Peyer's patch (tissue), 4 donors: ENCODE results near the gene CHID1. TPM values are rescaled to one million over a fixed set of nuclear protein-coding genes. Genes with fewer than 3 reads are reported as not detected.
A peak's percentile ranks its signal among the peaks of the same experiment; 100 is the strongest.

Experiments used
- DNase-seq, 3 donors: peaks; one replicate each; pipeline ENCODE4 v3.0.0-alpha.2; 2017 to 2019
- H3K27ac ChIP-seq, 4 donors: fragments of 200-600 bp; sonication (generic); one replicate each; pipeline ENCODE4 v1.5.1; 2016 to 2019
- H3K27me3 ChIP-seq, 2 donors: fragments of 200-600 bp; sonication (generic); one replicate each; pipeline ENCODE4 v1.5.1; 2019
- H3K36me3 ChIP-seq, 3 donors: fragments of 200-600 bp; sonication (generic); one replicate each; pipeline ENCODE4 v1.5.1; 2016 to 2019
- H3K4me1 ChIP-seq, 4 donors: fragments of 200-600 bp; sonication (generic); one replicate each; pipeline ENCODE4 v1.5.1; 2016 to 2019
- H3K4me3 ChIP-seq, 4 donors: fragments of 200-600 bp; sonication (generic); 1 replicate in 3 of 4; 2 replicates in 1 of 4; pipeline ENCODE4 v1.5.1; 2016 to 2019; ENCODE audit warnings: mild to moderate bottlenecking in 1 of 4
- H3K9me3 ChIP-seq, 4 donors: fragments of 200-600 bp; sonication (generic); one replicate each; pipeline ENCODE4 v1.5.1; 2016 to 2019; ENCODE audit warnings: mild to moderate bottlenecking in 1 of 4
- POLR2A ChIP-seq, 2 donors: fragments of 450-650 bp; IDR thresholded peaks; one replicate each; pipeline ENCODE4 v1.5.1; 2017; ENCODE audit warnings: antibody characterized with exemption in 2 of 2, mild to moderate bottlenecking in 2 of 2, moderate library complexity in 2 of 2
- total RNA-seq, 4 donors: library from RNA; depleted of rRNA; stranded (reverse); fragments of >200 nt; gene quantifications; one replicate each; pipeline ENCODE4 v1.1.0, GENCODE V29; 2016
- TF ChIP-seq, protein P1 (sequence below), 6 experiments: fragments of 450-650 bp in 4 of 6; fragments of 200-600 bp in 2 of 6; sonication (generic) in 1 of 6; IDR thresholded peaks; one replicate each; pipeline ENCODE4 v1.5.1; 2017 to 2019; ENCODE audit warnings: antibody characterized with exemption in 6 of 6, mild to moderate bottlenecking in 3 of 6, moderate library complexity in 1 of 6

The CHID1 gene
- total RNA-seq, 4 donors from 2014 or later = 50.6 to 72.6 (median 57.2) TPM

DNA sequence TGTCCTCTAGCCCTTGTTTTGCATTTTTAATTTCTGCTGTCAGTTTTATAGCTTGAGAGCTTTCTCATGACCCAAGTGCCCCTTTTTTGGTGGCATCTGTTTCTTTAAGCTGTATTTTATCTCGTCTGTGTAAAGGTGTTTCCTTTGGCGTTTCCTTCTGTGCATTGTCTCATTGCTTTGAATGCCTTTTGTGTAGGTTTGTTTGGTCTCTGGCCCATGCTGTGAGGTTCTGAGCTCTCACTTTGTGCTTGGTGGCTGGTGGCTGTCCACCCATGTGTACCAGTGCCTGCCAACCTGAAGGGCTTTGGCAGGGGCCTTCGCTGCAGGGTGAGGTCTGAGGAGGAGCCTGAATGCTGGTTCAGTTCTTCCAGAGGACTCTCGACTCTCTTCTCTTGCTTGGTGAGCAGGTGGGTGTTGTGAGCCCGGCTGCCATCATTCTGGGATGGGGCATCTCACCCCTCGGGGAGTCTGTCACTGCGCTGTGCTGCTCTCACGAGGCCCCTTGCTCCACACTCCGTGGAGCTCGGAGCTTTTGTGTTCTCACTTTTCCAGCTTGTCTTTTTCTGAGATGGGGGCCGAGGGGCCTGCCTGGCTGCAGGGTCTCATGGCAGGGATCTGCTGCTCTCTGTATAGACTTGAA, 30.0 kb upstream of the CHID1 start:
- Histone ChIP-seq H3K4me1 (peaks cover 0 to 26% (median 0%) of the 10 kb centered on the region in 4 donors), H3K27me3 (no peaks in the 10 kb centered on the region), H3K36me3 (peaks cover 0 to 14% (median 0%) of the 10 kb centered on the region in 3 donors), H3K27ac (no peak overlapping the region), H3K4me3 (no peak overlapping the region), H3K9me3 (no peaks in the 10 kb centered on the region)
- no peak for DNase-seq
- no peak for TF ChIP-seq POLR2A (IDR thresholded peaks at IDR 0.05)

DNA sequence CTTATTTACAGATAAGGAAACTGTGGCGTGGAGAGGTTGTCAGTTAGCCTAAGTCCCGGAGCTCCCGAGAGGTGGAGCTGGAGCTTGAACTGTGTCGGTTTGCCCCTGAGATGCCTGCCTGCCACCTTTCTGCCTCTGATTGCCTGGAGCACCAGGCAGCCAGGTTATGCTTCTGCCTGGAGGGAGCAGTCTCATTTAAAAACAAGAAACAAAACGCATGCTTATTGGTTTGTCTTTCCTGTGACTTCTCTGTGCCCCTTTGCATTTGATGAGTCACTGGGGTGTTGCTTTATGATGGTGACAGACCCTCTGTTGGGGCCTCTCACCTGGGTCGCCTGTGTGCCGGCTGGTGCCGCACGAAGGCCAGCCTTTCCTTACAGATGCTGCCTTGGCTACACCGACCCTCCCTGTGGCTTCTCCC, 27.2 kb upstream of the CHID1 start:
- Histone ChIP-seq H3K9me3 (no peaks in the 10 kb centered on the region), H3K4me1 (peaks cover 0 to 32% (median 0%) of the 10 kb centered on the region in 4 donors), H3K36me3 (no peaks in the 10 kb centered on the region), H3K27me3 (no peaks in the 10 kb centered on the region), H3K27ac (no peak overlapping the region), H3K4me3 (no peak overlapping the region)
- TF ChIP-seq POLR2A (IDR thresholded peaks at IDR 0.05) = no peak
- TF ChIP-seq, protein P1, sequence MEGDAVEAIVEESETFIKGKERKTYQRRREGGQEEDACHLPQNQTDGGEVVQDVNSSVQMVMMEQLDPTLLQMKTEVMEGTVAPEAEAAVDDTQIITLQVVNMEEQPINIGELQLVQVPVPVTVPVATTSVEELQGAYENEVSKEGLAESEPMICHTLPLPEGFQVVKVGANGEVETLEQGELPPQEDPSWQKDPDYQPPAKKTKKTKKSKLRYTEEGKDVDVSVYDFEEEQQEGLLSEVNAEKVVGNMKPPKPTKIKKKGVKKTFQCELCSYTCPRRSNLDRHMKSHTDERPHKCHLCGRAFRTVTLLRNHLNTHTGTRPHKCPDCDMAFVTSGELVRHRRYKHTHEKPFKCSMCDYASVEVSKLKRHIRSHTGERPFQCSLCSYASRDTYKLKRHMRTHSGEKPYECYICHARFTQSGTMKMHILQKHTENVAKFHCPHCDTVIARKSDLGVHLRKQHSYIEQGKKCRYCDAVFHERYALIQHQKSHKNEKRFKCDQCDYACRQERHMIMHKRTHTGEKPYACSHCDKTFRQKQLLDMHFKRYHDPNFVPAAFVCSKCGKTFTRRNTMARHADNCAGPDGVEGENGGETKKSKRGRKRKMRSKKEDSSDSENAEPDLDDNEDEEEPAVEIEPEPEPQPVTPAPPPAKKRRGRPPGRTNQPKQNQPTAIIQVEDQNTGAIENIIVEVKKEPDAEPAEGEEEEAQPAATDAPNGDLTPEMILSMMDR (IDR thresholded peaks at IDR 0.05) = no peak
- DNase-seq = no peak

DNA sequence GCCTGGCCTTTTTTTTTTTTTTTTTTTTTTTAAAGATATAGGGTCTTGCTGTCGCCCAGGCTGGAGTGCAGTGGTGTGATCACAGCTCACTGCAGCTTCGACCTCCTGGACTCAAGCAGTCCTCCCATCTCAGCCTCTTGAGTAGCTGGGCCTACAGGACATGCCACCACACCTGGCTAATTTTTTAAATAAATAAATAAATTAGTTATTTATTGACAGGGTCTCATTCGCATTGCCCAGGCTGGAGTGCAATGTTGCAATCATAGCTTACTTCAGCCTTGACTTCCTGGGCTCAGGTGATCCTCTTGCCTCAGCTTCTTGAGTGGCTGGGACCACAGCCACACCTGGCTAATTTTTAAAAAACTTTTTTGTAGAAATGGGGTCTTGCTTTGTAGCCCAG, 25.6 kb upstream of the CHID1 start:
- H3K9me3 ChIP-seq = no peaks in the 10 kb centered on the region
- H3K27me3 ChIP-seq = no peaks in the 10 kb centered on the region
- peaks cover 0 to 30% (median 0%) of the 10 kb centered on the region in 4 donors for H3K4me1 ChIP-seq
- H3K36me3 ChIP-seq = no peaks in the 10 kb centered on the region
- TF ChIP-seq POLR2A (IDR thresholded peaks at IDR 0.05) = no peak
- TF ChIP-seq, protein P1 (IDR thresholded peaks at IDR 0.05) = no peak
- no peak for DNase-seq
- H3K4me3 ChIP-seq = no peak overlapping the region
- H3K27ac ChIP-seq = peak overlapping the region in 1 of 4 donors; percentile 3

DNA sequence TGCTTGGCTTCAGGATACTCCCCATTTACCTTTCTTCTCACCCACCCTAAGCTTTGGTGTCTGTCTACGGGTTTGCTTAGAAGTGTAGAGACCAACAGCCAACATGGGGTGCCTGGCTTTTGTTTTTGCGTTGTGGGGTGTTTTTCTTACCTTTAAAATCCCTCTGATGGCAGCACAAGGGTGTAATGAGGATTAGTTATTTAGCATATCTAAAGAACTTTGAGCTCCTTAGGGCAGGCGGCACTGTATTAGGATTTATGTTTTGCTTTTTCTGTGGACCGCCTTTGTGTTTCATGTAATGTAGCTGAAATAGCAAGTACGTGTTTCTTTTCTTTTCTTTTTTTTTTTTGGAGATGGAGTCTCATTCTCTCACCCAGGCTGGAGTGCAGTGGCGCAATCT, 23.9 kb upstream of the CHID1 start:
- Histone ChIP-seq H3K9me3 (no peaks in the 10 kb centered on the region), H3K36me3 (no peaks in the 10 kb centered on the region), H3K27me3 (no peaks in the 10 kb centered on the region), H3K27ac (no peak overlapping the region), H3K4me3 (no peak overlapping the region), H3K4me1 (peaks cover 0 to 33% (median 0%) of the 10 kb centered on the region in 4 donors)
- no peak for DNase-seq
- TF ChIP-seq, protein P1 (IDR thresholded peaks at IDR 0.05) = no peak
- no peak for TF ChIP-seq POLR2A (IDR thresholded peaks at IDR 0.05)

DNA sequence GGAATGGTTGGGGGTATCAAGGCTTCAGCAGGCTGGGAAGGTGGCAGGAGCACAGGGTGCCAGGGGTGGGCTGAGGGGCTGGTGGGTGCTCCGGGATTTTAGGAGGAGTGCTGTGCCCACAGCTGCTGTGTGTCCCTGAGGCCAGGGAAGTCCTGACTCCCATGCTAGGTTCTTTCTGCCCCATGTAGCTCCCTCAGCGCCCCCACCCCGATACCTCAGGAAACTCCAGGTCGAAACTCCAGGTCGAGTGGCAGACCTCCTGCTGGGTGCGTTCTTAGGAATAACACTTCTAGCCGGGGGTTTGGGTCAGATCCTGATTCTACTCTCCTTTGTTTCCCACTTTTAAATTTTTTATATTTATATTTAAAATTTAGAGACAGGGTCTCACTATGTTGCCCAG, 23.3 kb upstream of the CHID1 start:
- H3K36me3 ChIP-seq = no peaks in the 10 kb centered on the region
- H3K4me1 ChIP-seq = peaks cover 0 to 39% (median 0%) of the 10 kb centered on the region in 4 donors
- H3K27ac ChIP-seq = peak overlapping the region in 2 of 4 donors; percentile 57 to 72
- DNase-seq = no peak
- TF ChIP-seq, protein P1 (IDR thresholded peaks at IDR 0.05) = no peak
- no peak for TF ChIP-seq POLR2A (IDR thresholded peaks at IDR 0.05)
- H3K9me3 ChIP-seq = no peaks in the 10 kb centered on the region
- H3K4me3 ChIP-seq = peak overlapping the region in 1 of 4 donors; percentile 8
- no peaks in the 10 kb centered on the region for H3K27me3 ChIP-seq

DNA sequence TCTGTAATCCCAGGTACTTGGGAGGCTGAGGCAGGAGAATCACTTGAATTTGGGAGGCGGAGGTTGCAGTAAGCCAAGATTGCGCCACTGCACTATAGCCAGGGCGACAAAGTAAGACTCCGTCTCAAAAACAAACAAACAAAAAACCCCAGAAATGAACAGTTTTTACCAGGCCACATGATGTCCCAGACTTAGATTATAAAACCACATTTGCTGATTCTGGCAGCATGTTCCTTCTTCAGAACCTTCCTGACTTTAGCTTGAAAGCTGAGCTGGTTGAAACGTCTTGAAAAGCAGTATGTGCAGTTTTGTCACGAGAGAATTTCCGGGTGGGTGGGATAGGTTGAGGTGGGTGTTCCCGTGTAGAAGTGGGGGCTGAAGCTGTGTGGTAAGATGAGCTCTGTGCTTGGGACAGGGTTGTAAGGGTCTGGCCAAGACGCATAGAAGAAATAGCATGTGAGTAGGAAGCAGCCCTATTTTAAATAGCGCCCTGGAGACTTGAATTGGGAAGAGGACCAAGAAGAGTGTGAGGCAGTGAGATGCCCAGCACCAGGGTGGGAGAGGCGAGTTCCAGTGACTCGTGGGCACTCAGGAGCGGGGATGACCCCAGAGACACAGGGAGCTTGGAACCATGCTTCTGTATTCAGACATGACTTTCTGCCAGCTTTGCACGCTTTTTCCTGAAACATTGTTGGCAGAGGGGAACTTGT, 22.7 kb upstream of the CHID1 start:
- no peak for DNase-seq
- no peaks in the 10 kb centered on the region for H3K27me3 ChIP-seq
- peak overlapping the region in 1 of 4 donors; percentile 8 for H3K4me3 ChIP-seq
- no peaks in the 10 kb centered on the region for H3K36me3 ChIP-seq
- no peaks in the 10 kb centered on the region for H3K9me3 ChIP-seq
- peaks cover 0 to 45% (median 0%) of the 10 kb centered on the region in 4 donors for H3K4me1 ChIP-seq
- no peak for TF ChIP-seq POLR2A (IDR thresholded peaks at IDR 0.05)
- TF ChIP-seq, protein P1 (IDR thresholded peaks at IDR 0.05) = no peak
- H3K27ac ChIP-seq = peak overlapping the region; percentile 17 to 72 (median 44)
